ENCODE data around the gene MISP3. TPM values are rescaled to one million over a fixed set of nuclear protein-coding genes. Genes with fewer than 3 reads are reported as not detected.

The MISP3 gene
- total RNA-seq, 2 experiments from 2014 or later: 0.39 to 0.49 TPM

DNA sequence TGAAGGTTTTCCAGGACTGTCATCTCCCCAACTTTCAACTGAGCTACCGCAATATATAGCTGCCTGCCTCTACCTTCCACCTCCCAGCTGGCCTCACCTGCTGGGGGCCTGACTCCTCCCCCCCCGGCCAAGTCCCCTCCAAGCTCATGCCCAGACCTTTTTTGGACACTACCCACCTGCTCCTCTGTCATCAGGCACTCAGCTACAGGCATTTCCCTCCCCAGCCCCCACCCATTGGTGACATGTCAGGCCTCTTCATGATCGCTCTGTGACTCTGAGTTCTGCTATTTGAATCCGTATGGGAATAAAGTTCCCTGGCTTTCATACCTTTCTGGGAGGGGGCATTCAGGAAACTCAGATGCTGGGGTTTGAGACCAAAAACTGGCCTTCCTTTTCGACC, 43.2 kb downstream of the MISP3 start:
- no peak for TF ChIP-seq CTCF (IDR thresholded peaks at IDR 0.05)
- ChIA-PET CTCF (interaction anchor here (1.2 to 4.2 kb wide), 2 partner anchors 21 to 44 kb away, joined by 3 to 18 read pairs; partner anchors contain the start of genes ASF1B and MISP3), POLR2A (interaction anchor here (0.9 to 3.0 kb wide), 3 partner anchors 20 to 35 kb away, joined by 3 to 16 read pairs (median 3); partner anchors contain the start of gene ASF1B)
- Histone ChIP-seq H3K27me3 (ENCODE audit: control insufficient read depth in 1 of 2, insufficient read depth in 2 of 2, low read length in 2 of 2) (no peaks in the 10 kb centered on the region), H3K36me3 (ENCODE audit: insufficient read depth, low read length) (no peaks in the 10 kb centered on the region), H3K4me3 (ENCODE audit: low read length) (no peak overlapping the region), H3K27ac (ENCODE audit: low read depth in 1 of 2, low read length in 2 of 2) (no peak overlapping the region), H3K4me1 (ENCODE audit: insufficient read depth, low read length) (peaks cover 74% of the 10 kb centered on the region), H3K9me3 (ENCODE audit: control insufficient read depth in 1 of 2, insufficient read depth in 1 of 2, low read length in 2 of 2) (no peaks in the 10 kb centered on the region)
- H3K4me1 Mint-ChIP-seq (ENCODE audit: low read depth): peaks cover 64% of the 10 kb centered on the region
- H3K36me3 Mint-ChIP-seq (ENCODE audit: low read depth): peaks cover 13% of the 10 kb centered on the region
- H3K9me3 Mint-ChIP-seq: no peaks in the 10 kb centered on the region
- H3K27ac Mint-ChIP-seq: peak overlapping the region; percentile 68
- H3K4me3 Mint-ChIP-seq: peak overlapping the region; percentile 93
- intact Hi-C loops (cut with DNase I, micrococcal nuclease): loop anchor here (2.0 to 5.0 kb wide), 3 partner anchors 23 to 43 kb away; partner anchors contain the start of gene MISP3 (in 1 of the 2)
- DNase-seq: no peak
- ATAC-seq (ENCODE audit: poor library complexity): no peak
- H3K27me3 Mint-ChIP-seq: no peaks in the 10 kb centered on the region

- no peak overlapping the region for H3K27ac ChIP-seq (ENCODE audit: low read depth in 1 of 2, low read length in 2 of 2)
- no peaks in the 10 kb centered on the region for H3K9me3 Mint-ChIP-seq
- H3K9me3 ChIP-seq (ENCODE audit: control insufficient read depth in 1 of 2, insufficient read depth in 1 of 2, low read length in 2 of 2): no peaks in the 10 kb centered on the region
- DNase-seq: no peak
- ChIA-PET CTCF (interaction anchor here (4.2 kb wide), 1 partner anchor 20 kb away, joined by 18 read pairs; the partner anchor contains the start of gene ASF1B), POLR2A (interaction anchor here (0.9 to 3.0 kb wide), 3 partner anchors 20 to 36 kb away, joined by 3 to 16 read pairs (median 13); partner anchors contain the start of gene ASF1B)
- intact Hi-C loops (cut with DNase I, micrococcal nuclease): loop anchor here (5.0 kb wide), 2 partner anchors 34 to 44 kb away; partner anchors contain the start of gene MISP3 (in 1 of the 2)
- H3K36me3 ChIP-seq (ENCODE audit: insufficient read depth, low read length): no peaks in the 10 kb centered on the region
- peaks cover 70% of the 10 kb centered on the region for H3K4me1 ChIP-seq (ENCODE audit: insufficient read depth, low read length)
- H3K27ac Mint-ChIP-seq: peak overlapping the region; percentile 68
- H3K27me3 ChIP-seq (ENCODE audit: control insufficient read depth in 1 of 2, insufficient read depth in 2 of 2, low read length in 2 of 2): no peaks in the 10 kb centered on the region
- H3K36me3 Mint-ChIP-seq (ENCODE audit: low read depth): peaks cover 13% of the 10 kb centered on the region
- H3K4me3 Mint-ChIP-seq: peak overlapping the region; percentile 93
- H3K4me1 Mint-ChIP-seq (ENCODE audit: low read depth): peaks cover 62% of the 10 kb centered on the region
- TF ChIP-seq CTCF (IDR thresholded peaks at IDR 0.05): no peak
- H3K4me3 ChIP-seq (ENCODE audit: low read length): peak overlapping the region; percentile 86
- no peaks in the 10 kb centered on the region for H3K27me3 Mint-ChIP-seq
- no peak for ATAC-seq (ENCODE audit: poor library complexity)
Measured at GRCh38 chr19:14116525-14116917, 43.9 kb downstream of the MISP3 start.

- no peaks in the 10 kb centered on the region for H3K9me3 ChIP-seq (ENCODE audit: control insufficient read depth in 1 of 2, insufficient read depth in 1 of 2, low read length in 2 of 2)
- intact Hi-C loops (cut with DNase I, micrococcal nuclease): loop anchor here (1.0 to 5.0 kb wide), 3 partner anchors 26 to 45 kb away; partner anchors contain the start of gene MISP3 (in 1 of the 2)
- Mint-ChIP-seq H3K36me3 (ENCODE audit: low read depth) (peaks cover 13% of the 10 kb centered on the region), H3K4me3 (peak overlapping the region; percentile 93), H3K9me3 (no peaks in the 10 kb centered on the region), H3K4me1 (ENCODE audit: low read depth) (peaks cover 57% of the 10 kb centered on the region), H3K27me3 (no peaks in the 10 kb centered on the region), H3K27ac (peak overlapping the region; percentile 89)
- H3K27me3 ChIP-seq (ENCODE audit: control insufficient read depth in 1 of 2, insufficient read depth in 2 of 2, low read length in 2 of 2): no peaks in the 10 kb centered on the region
- ChIA-PET CTCF (interaction anchor here (1.3 to 4.2 kb wide), 2 partner anchors 20 kb away, joined by 14 to 18 read pairs; partner anchors contain the start of gene ASF1B), POLR2A (interaction anchor here (0.7 to 2.7 kb wide), 12 partner anchors 15 to 369 kb away, joined by 3 to 27 read pairs (median 4); partner anchors contain the start of genes ASF1B, C19orf53, IL27RA and MISP3)
- H3K27ac ChIP-seq (ENCODE audit: low read depth in 1 of 2, low read length in 2 of 2): no peak overlapping the region
- peak overlapping the region; percentile 86 for H3K4me3 ChIP-seq (ENCODE audit: low read length)
- TF ChIP-seq CTCF (IDR thresholded peaks at IDR 0.05): no peak
- H3K36me3 ChIP-seq (ENCODE audit: insufficient read depth, low read length): no peaks in the 10 kb centered on the region
- DNase-seq: peak in 5 of 14 experiments; percentile 6 to 63 (median 22)
- ATAC-seq (ENCODE audit: poor library complexity): no peak
- H3K4me1 ChIP-seq (ENCODE audit: insufficient read depth, low read length): peaks cover 65% of the 10 kb centered on the region
Measured at GRCh38 chr19:14116918-14117578, 44.5 kb downstream of the MISP3 start.

All from CD4-positive, alpha-beta T cell (primary cell).